Kidney (tissue), 14 donors: ENCODE measurements around the gene PAXIP1. TPM values are rescaled to one million over a fixed set of nuclear protein-coding genes. Genes with fewer than 3 reads are reported as not detected.
A peak's percentile ranks its signal among the peaks of the same experiment; 100 is the strongest.

Experiments
- DNase-seq, 5 donors: peaks; one replicate each; pipeline ENCODE4 v3.0.0-alpha.2; 2013 to 2020
- FAIRE-seq: peaks from 2 replicates; lab custom pipeline; 2012; peaks lifted over from hg19 to GRCh38; lab: Jason Lieb, UNC
- H3K27ac ChIP-seq, 2 donors: one replicate each; pipeline ENCODE4 v1.7.0; 2013; ENCODE audit warnings: low read depth in 2 of 2, low read length in 2 of 2, inconsistent platforms in 1 of 2
- H3K27me3 ChIP-seq: one replicate; pipeline ENCODE4 v1.7.1; 2013; ENCODE audit warnings: low read length, inconsistent platforms; ENCODE audit not compliant: control insufficient read depth, insufficient read depth
- H3K36me3 ChIP-seq, 3 donors: one replicate each; pipeline versions ENCODE4 v1.7.0 to v1.7.1; 2013; ENCODE audit warnings: low read length in 3 of 3, control low read depth in 1 of 3, inconsistent platforms in 1 of 3; ENCODE audit not compliant: insufficient read depth in 3 of 3, control insufficient read depth in 2 of 3
- H3K4me1 ChIP-seq, 3 donors: one replicate each; pipeline versions ENCODE4 v1.7.0 to v1.7.1; 2013; ENCODE audit warnings: low read length in 3 of 3, inconsistent platforms in 1 of 3, low read depth in 1 of 3; ENCODE audit not compliant: control insufficient read depth in 2 of 3, insufficient read depth in 2 of 3
- H3K4me3 ChIP-seq, 3 donors: one replicate each; pipeline versions ENCODE4 v1.7.0 to v1.8.1; 2013; ENCODE audit warnings: low read length in 3 of 3, control low read depth in 1 of 3, inconsistent platforms in 1 of 3
- H3K9ac ChIP-seq, 3 donors: one replicate each; pipeline versions ENCODE4 v1.7.0 to v1.7.1; 2013; ENCODE audit warnings: low read length in 3 of 3, control low read depth in 1 of 3, inconsistent platforms in 1 of 3
- H3K9me3 ChIP-seq, 3 donors: one replicate each; pipeline versions ENCODE4 v1.7.0 to v1.7.1; 2013; ENCODE audit warnings: low read length in 3 of 3, control low read depth in 1 of 3, inconsistent platforms in 1 of 3; ENCODE audit not compliant: control insufficient read depth in 2 of 3, insufficient read depth in 1 of 3
- intact Hi-C: fragments of 100-400 bp; cut with DNase I; formaldehyde crosslinking; loops from one replicate; pipeline ENCODE4 v1.11.1; 2022
- polyA plus RNA-seq: library from polyadenylated mRNA; stranded (reverse); fragments of 350-450 nt; fragmentation: Illumina TruSeq; extraction: RNeasy Lipid Tissue Mini Kit (QIAGEN cat#74804); gene quantifications from one replicate; pipeline ENCODE4 v1.2.3, GENCODE V29; 2014; ENCODE audit warnings: low read depth, low replicate concordance; ENCODE audit not compliant: insufficient read depth
- total RNA-seq: library from RNA; stranded (reverse); fragmentation: NEBNext Ultra II Directional; extraction: Animal tissue kit (Norgen Biotek cat#: 25700); gene quantifications from one replicate; pipeline ENCODE4 v1.2.1, GENCODE V29; 2021
- TF ChIP-seq, protein P1 (sequence below): IDR thresholded peaks from 3 replicates; pipeline ENCODE4 v1.5.1; 2012; ENCODE audit warnings: mild to moderate bottlenecking, moderate library complexity, borderline replicate concordance; ENCODE audit not compliant: insufficient read depth; ENCODE audit errors: extremely low read depth
- donor health status: control.
- donor health status: control.
- donor health status: control.
- donor health status: control.
- donor health status: control.
- donor health status: DM: yes; HTN: yes; CAD: no.
- donor health status: Normal renal cell carcinoma (clear cell type).

The PAXIP1 gene
- total and polyA plus RNA-seq, 2 donors from 2014 or later: 3.9 to 10.7 TPM

DNA sequence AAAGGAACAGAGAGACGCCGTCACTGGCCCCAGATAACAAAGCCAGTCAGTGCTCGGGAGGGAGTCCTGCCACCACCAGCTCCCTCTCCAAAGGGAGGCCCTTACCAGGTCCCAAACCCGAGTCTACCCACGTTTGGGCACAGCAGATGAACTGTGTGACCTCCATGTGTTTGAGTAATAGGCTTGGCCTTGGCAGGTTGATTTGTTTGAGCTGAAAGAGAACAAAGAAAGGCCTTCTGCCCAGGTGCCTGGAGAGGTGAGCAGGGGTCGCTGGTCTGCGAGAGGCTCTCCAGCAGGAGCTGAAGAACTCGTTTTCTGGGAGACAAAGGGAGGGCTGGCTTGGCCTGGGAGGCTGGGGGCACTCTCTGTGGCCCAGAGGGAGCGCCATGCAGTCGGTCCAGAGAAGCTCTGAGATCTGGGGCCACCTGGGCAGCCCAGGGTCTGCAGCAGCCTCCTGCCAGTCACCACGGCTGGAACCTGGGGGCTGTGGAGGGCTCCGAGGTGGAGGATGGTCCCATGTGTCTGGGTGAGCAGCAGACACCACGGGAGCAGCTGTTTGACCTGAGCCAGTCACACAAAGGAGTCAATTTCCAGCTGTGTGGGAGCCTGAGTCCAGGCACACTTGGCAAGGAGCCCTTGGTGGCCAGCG lies 99.7 kb downstream of the PAXIP1 start:
- peak in 1 of 5 donors; percentile 33 for DNase-seq
- H3K4me3 ChIP-seq: no peak overlapping the region
- no peaks in the 10 kb centered on the region for H3K36me3 ChIP-seq
- no peak overlapping the region for H3K9ac ChIP-seq
- no peaks in the 10 kb centered on the region for H3K27me3 ChIP-seq
- H3K27ac ChIP-seq: no peak overlapping the region
- no peaks in the 10 kb centered on the region for H3K9me3 ChIP-seq
- FAIRE-seq: no peak
- intact Hi-C loops: no loop called here
- TF ChIP-seq, protein P1, sequence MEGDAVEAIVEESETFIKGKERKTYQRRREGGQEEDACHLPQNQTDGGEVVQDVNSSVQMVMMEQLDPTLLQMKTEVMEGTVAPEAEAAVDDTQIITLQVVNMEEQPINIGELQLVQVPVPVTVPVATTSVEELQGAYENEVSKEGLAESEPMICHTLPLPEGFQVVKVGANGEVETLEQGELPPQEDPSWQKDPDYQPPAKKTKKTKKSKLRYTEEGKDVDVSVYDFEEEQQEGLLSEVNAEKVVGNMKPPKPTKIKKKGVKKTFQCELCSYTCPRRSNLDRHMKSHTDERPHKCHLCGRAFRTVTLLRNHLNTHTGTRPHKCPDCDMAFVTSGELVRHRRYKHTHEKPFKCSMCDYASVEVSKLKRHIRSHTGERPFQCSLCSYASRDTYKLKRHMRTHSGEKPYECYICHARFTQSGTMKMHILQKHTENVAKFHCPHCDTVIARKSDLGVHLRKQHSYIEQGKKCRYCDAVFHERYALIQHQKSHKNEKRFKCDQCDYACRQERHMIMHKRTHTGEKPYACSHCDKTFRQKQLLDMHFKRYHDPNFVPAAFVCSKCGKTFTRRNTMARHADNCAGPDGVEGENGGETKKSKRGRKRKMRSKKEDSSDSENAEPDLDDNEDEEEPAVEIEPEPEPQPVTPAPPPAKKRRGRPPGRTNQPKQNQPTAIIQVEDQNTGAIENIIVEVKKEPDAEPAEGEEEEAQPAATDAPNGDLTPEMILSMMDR: no peak
- no peaks in the 10 kb centered on the region for H3K4me1 ChIP-seq

DNA sequence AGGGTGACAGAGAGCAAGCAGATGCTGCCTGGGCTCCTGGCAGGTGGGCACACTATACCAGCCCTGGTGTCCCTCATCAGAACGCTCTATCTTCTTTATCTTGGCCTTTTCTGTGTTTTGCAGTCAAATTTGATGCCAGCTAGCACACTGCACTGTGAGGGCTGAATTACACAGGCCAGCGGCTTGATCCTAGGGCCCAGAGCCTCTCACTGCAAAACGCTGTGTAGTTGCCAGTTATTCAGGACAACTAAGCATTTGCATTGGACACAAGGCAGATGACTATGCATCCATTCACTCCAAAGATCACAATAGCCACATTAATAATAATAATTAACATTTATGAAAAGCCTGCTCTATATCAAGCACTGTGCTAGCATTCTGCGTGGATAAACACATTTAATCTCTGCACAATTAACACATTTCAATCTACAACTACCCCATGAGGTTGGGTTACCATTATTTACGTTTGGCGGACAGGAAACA lies 100.3 kb downstream of the PAXIP1 start:
- Histone ChIP-seq H3K9me3 (no peaks in the 10 kb centered on the region), H3K27ac (no peak overlapping the region), H3K4me3 (no peak overlapping the region), H3K9ac (no peak overlapping the region), H3K36me3 (no peaks in the 10 kb centered on the region), H3K27me3 (no peaks in the 10 kb centered on the region), H3K4me1 (no peaks in the 10 kb centered on the region)
- TF ChIP-seq, protein P1: no peak
- DNase-seq (peak in 1 of 5 donors; percentile 26), FAIRE-seq (no peak)
- intact Hi-C loops: no loop called here

DNA sequence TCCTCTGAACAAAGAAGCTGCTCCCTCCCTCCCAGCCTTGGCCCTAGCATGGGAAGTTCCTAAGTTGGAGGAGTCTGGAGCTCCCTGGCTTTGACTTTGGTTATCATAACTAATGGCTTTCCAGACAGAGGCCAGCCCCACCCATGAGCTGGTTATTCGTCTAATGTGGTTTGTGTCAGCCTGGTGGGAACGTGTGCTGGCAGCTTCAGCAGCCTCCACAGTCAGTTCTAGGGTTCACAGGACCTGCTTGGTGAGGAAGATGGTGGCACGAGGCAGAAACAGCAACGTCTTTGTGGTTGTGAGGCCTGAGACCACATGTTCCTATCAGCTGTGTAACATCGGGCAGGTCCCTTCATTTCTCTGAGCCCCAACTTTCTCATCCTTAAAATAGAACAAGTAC lies 103.1 kb downstream of the PAXIP1 start:
- no peak for DNase-seq
- no peaks in the 10 kb centered on the region for H3K9me3 ChIP-seq

More for the DNA sequence above, 103.1 kb downstream of the PAXIP1 start:
- no peak overlapping the region for H3K4me3 ChIP-seq
- no peaks in the 10 kb centered on the region for H3K27me3 ChIP-seq
- no peak overlapping the region for H3K9ac ChIP-seq
- intact Hi-C loops: no loop called here
- TF ChIP-seq, protein P1: no peak
- H3K4me1 ChIP-seq: no peaks in the 10 kb centered on the region
- no peaks in the 10 kb centered on the region for H3K36me3 ChIP-seq
- FAIRE-seq: no peak
- H3K27ac ChIP-seq: no peak overlapping the region
